ENCODE measurements around the gene LSM6. TPM values are rescaled to one million over a fixed set of nuclear protein-coding genes. Genes with fewer than 3 reads are reported as not detected.

LSM6 gene
- total RNA-seq, 1 experiment from 2014 or later: 76.3 TPM

DNA sequence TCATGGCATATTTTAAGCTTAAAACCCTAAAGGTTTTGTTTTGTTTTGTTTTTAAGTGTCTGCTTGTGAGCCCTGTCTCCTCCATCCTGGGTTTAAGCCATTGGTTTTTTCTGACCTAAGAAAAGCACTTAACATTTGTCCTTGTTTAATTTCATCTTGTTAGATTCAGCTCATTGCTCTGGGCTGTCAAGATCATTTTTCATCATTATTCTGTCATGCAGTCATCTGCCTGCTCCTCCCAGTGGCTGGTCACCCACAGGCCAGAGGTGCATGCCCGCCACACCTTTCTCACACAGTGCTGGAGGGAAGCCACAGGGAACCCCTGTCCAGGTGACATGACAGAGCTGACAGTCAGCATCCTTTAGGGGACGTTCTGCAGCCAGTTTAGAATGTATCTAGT lies 27.1 kb downstream of the LSM6 start:
- Histone ChIP-seq H3K27me3 (ENCODE audit: low read length) (no peaks in the 10 kb centered on the region), H3K79me2 (ENCODE audit: low read length) (no peaks in the 10 kb centered on the region), H3K27ac (ENCODE audit: low read length) (no peak overlapping the region), H3K4me1 (ENCODE audit: insufficient read depth, low read length) (no peaks in the 10 kb centered on the region), H4K20me1 (ENCODE audit: low read length) (no peaks in the 10 kb centered on the region), H3K9me2 (replicated peaks; ENCODE audit: low read length) (no peaks in the 10 kb centered on the region), H3K9me3 (ENCODE audit: low read length) (no peaks in the 10 kb centered on the region), H3K9ac (ENCODE audit: low read length) (no peak overlapping the region), H3K36me3 (ENCODE audit: low read depth, low read length) (no peaks in the 10 kb centered on the region), H3F3A (ENCODE audit: low read length, unreplicated experiment) (no peaks in the 10 kb centered on the region), H3K4me2 (ENCODE audit: low read length) (no peak overlapping the region), H2AFZ (ENCODE audit: low read length) (no peak overlapping the region), H3K4me3 (ENCODE audit: low read length) (no peak overlapping the region)
- POLR2A ChIA-PET (ENCODE audit: unreplicated experiment): interaction anchor here (0.6 kb wide), 1 partner anchor 707 kb away, joined by 5 read pairs; no protein-coding TSS in a partner anchor
- ATAC-seq: no peak
- DNase-seq: no peak
- CTCF ChIA-PET: no interaction called here
- intact Hi-C loops (cut with micrococcal nuclease): no loop called here
- no TSS peak for BruUV-seq (replicated peaks)
- TF ChIP-seq EZH2 (IDR thresholded peaks at IDR 0.05; ENCODE audit: low read length, unreplicated experiment) (no peak), EZH2phosphoT487 (IDR thresholded peaks at IDR 0.05; ENCODE audit: borderline replicate concordance, low read length) (no peak)
- TF ChIP-seq, protein P1, sequence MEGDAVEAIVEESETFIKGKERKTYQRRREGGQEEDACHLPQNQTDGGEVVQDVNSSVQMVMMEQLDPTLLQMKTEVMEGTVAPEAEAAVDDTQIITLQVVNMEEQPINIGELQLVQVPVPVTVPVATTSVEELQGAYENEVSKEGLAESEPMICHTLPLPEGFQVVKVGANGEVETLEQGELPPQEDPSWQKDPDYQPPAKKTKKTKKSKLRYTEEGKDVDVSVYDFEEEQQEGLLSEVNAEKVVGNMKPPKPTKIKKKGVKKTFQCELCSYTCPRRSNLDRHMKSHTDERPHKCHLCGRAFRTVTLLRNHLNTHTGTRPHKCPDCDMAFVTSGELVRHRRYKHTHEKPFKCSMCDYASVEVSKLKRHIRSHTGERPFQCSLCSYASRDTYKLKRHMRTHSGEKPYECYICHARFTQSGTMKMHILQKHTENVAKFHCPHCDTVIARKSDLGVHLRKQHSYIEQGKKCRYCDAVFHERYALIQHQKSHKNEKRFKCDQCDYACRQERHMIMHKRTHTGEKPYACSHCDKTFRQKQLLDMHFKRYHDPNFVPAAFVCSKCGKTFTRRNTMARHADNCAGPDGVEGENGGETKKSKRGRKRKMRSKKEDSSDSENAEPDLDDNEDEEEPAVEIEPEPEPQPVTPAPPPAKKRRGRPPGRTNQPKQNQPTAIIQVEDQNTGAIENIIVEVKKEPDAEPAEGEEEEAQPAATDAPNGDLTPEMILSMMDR (conservative IDR thresholded peaks at IDR 0.05; ENCODE audit: low read depth, low read length): no peak

GRCh38 chr4:146207410-146207809 lies 31.9 kb downstream of the LSM6 start:
- Histone ChIP-seq H3K9ac (ENCODE audit: low read length) (no peak overlapping the region), H3K27ac (ENCODE audit: low read length) (no peak overlapping the region), H3K79me2 (ENCODE audit: low read length) (no peaks in the 10 kb centered on the region), H3K4me1 (ENCODE audit: insufficient read depth, low read length) (no peaks in the 10 kb centered on the region), H3K4me2 (ENCODE audit: low read length) (no peak overlapping the region), H3K4me3 (ENCODE audit: low read length) (no peak overlapping the region), H3F3A (ENCODE audit: low read length, unreplicated experiment) (no peaks in the 10 kb centered on the region), H3K27me3 (ENCODE audit: low read length) (peaks cover 6% of the 10 kb centered on the region; the same call in 1 of the 2 replicates), H3K9me3 (ENCODE audit: low read length) (no peaks in the 10 kb centered on the region), H2AFZ (ENCODE audit: low read length) (no peak overlapping the region), H3K36me3 (ENCODE audit: low read depth, low read length) (no peaks in the 10 kb centered on the region), H4K20me1 (ENCODE audit: low read length) (no peaks in the 10 kb centered on the region), H3K9me2 (replicated peaks; ENCODE audit: low read length) (no peaks in the 10 kb centered on the region)
- ATAC-seq (no peak), DNase-seq (no peak)
- intact Hi-C loops (cut with micrococcal nuclease): no loop called here
- no peak for TF ChIP-seq EZH2phosphoT487 (IDR thresholded peaks at IDR 0.05; ENCODE audit: borderline replicate concordance, low read length)
- TF ChIP-seq, protein P1 (conservative IDR thresholded peaks at IDR 0.05; ENCODE audit: low read depth, low read length): no peak
- no peak for TF ChIP-seq EZH2 (IDR thresholded peaks at IDR 0.05; ENCODE audit: low read length, unreplicated experiment)
- CTCF ChIA-PET: no interaction called here
- POLR2A ChIA-PET (ENCODE audit: unreplicated experiment): no interaction called here
- BruUV-seq (replicated peaks): no TSS peak

- no peak for ATAC-seq
- H3K27ac ChIP-seq (ENCODE audit: low read length): no peak overlapping the region
- no peaks in the 10 kb centered on the region for H3K79me2 ChIP-seq (ENCODE audit: low read length)
- BruUV-seq (replicated peaks): no TSS peak
- H3K4me1 ChIP-seq (ENCODE audit: insufficient read depth, low read length): peaks cover 3% of the 10 kb centered on the region; the same call in 1 of the 2 replicates
- CTCF ChIA-PET: no interaction called here
- POLR2A ChIA-PET (ENCODE audit: unreplicated experiment): no interaction called here
- no peaks in the 10 kb centered on the region for H3F3A ChIP-seq (ENCODE audit: low read length, unreplicated experiment)
- H3K9ac ChIP-seq (ENCODE audit: low read length): no peak overlapping the region
- H3K27me3 ChIP-seq (ENCODE audit: low read length): peaks cover 6% of the 10 kb centered on the region; the same call in 1 of the 2 replicates
- TF ChIP-seq EZH2phosphoT487 (IDR thresholded peaks at IDR 0.05; ENCODE audit: borderline replicate concordance, low read length) (no peak), EZH2 (IDR thresholded peaks at IDR 0.05; ENCODE audit: low read length, unreplicated experiment) (no peak)
- TF ChIP-seq, protein P1 (conservative IDR thresholded peaks at IDR 0.05; ENCODE audit: low read depth, low read length): no peak
- H3K36me3 ChIP-seq (ENCODE audit: low read depth, low read length): no peaks in the 10 kb centered on the region
- intact Hi-C loops (cut with micrococcal nuclease): no loop called here
- H3K4me2 ChIP-seq (ENCODE audit: low read length): no peak overlapping the region
- no peaks in the 10 kb centered on the region for H3K9me2 ChIP-seq (replicated peaks; ENCODE audit: low read length)
- no peak overlapping the region for H2AFZ ChIP-seq (ENCODE audit: low read length)
- no peaks in the 10 kb centered on the region for H3K9me3 ChIP-seq (ENCODE audit: low read length)
- H3K4me3 ChIP-seq (ENCODE audit: low read length): no peak overlapping the region
- H4K20me1 ChIP-seq (ENCODE audit: low read length): no peaks in the 10 kb centered on the region
- DNase-seq: no peak
Observed at GRCh38 chr4:146210890-146211289, 35.4 kb downstream of the LSM6 start.
